Endothelial cell of umbilical vein (primary cell): ENCODE data around the gene DHRS2. TPM values are rescaled to one million over a fixed set of nuclear protein-coding genes. Genes with fewer than 3 reads are reported as not detected.

Source experiments
- BruUV-seq: library from RNA; stranded (reverse); fragments of 400-500 nt; replicated peaks from 2 replicates; lab custom pipeline; 2021; lab: Mats Ljungman, UMichigan
- CTCF ChIA-PET: fragments of 300-600, 350-600 bp; sonication (Branson Sonifier 250); formaldehyde crosslinking; loops from one replicate; lab custom pipeline; 2021; ENCODE audit warnings: antibody characterized with exemption, inconsistent platforms; lab: Charles Lee
- POLR2A ChIA-PET: fragments of 300-600, 350-600 bp; sonication (Branson Sonifier 250); formaldehyde crosslinking; loops from one replicate; lab custom pipeline; 2021; ENCODE audit warnings: antibody characterized with exemption, inconsistent platforms; lab: Charles Lee
- DNase-seq: peaks from one replicate; pipeline ENCODE4 v3.0.0-alpha.2; 2011; ENCODE audit warnings: low read depth, low spot score
- FAIRE-seq: peaks from 2 replicates; lab custom pipeline; 2011; peaks lifted over from hg19 to GRCh38; lab: Jason Lieb, UNC
- H2AFZ ChIP-seq: 2 replicates; pipeline ENCODE4 v1.6.0; 2012; ENCODE audit warnings: low read depth, low read length, control low read depth, inconsistent platforms
- H3K27ac ChIP-seq: 2 replicates; pipeline ENCODE4 v1.5.1; 2011; ENCODE audit warnings: low read depth, mild to moderate bottlenecking, control low read depth, low read length, moderate library complexity; ENCODE audit not compliant: insufficient read depth
- H3K27me3 ChIP-seq, 2 experiments: 2 replicates each; pipeline versions ENCODE4 v1.6.0 to v1.6.1; 2011; ENCODE audit warnings: low read length in 2 of 2, mixed read lengths in 1 of 2; ENCODE audit not compliant: control insufficient read depth in 2 of 2, insufficient read depth in 2 of 2
- H3K36me3 ChIP-seq, 2 experiments: 2 replicates in 1 of 2; 3 replicates in 1 of 2; pipeline ENCODE4 v1.5.1; 2011; ENCODE audit warnings: low read length in 2 of 2, mild to moderate bottlenecking in 1 of 2, moderate library complexity in 1 of 2; ENCODE audit not compliant: control insufficient read depth in 2 of 2, insufficient read depth in 2 of 2; ENCODE audit errors: extremely low read depth in 1 of 2
- H3K4me1 ChIP-seq: 3 replicates; pipeline ENCODE4 v1.5.1; 2011; ENCODE audit warnings: mild to moderate bottlenecking, low read length; ENCODE audit not compliant: control insufficient read depth, insufficient read depth; ENCODE audit errors: extremely low read depth
- H3K4me2 ChIP-seq: 2 replicates; pipeline ENCODE4 v1.6.1; 2011; ENCODE audit warnings: low read length, control low read depth, mixed read lengths; ENCODE audit not compliant: insufficient read depth
- H3K4me3 ChIP-seq, 3 experiments: fragments of 200-600 bp in 1 of 3; sonication (generic), shearing (Covaris generic) in 1 of 3; replicated peaks in 1 of 3; 2 replicates each; pipeline ENCODE4 v1.5.1; 2011 to 2016; ENCODE audit warnings: control low read depth in 3 of 3, low read length in 3 of 3, mild to moderate bottlenecking in 2 of 3, inconsistent platforms in 1 of 3, low read depth in 1 of 3, moderate library complexity in 1 of 3; ENCODE audit not compliant: insufficient read depth in 1 of 3
- H3K79me2 ChIP-seq: 2 replicates; pipeline ENCODE4 v1.6.0; 2012; ENCODE audit warnings: low read length, inconsistent platforms; ENCODE audit not compliant: control insufficient read depth, insufficient read depth
- H3K9ac ChIP-seq: replicated peaks from 2 replicates; pipeline ENCODE3; 2011; ENCODE audit warnings: low read length, control low read depth; ENCODE audit not compliant: insufficient read depth; ENCODE audit errors: extremely low read depth
- H3K9me1 ChIP-seq: replicated peaks from 3 replicates; pipeline ENCODE4 v1.6.0; 2011; ENCODE audit warnings: mild to moderate bottlenecking, low read length; ENCODE audit not compliant: control insufficient read depth, insufficient read depth; ENCODE audit errors: extremely low read depth
- H3K9me3 ChIP-seq: replicated peaks from 2 replicates; pipeline ENCODE4 v1.5.1; 2012; ENCODE audit warnings: low read length, inconsistent platforms; ENCODE audit not compliant: control insufficient read depth, insufficient read depth
- H4K20me1 ChIP-seq: replicated peaks from 2 replicates; pipeline ENCODE3; 2011; ENCODE audit warnings: mild to moderate bottlenecking, low read length; ENCODE audit not compliant: control insufficient read depth, insufficient read depth; ENCODE audit errors: extremely low read depth
- CTCF ChIP-seq, 2 donors: IDR thresholded peaks; 1 replicate in 1 of 2; 2 replicates in 1 of 2; pipeline ENCODE4 v1.5.1; 2011; ENCODE audit warnings: low read length in 2 of 2, mild to moderate bottlenecking in 2 of 2, moderate library complexity in 2 of 2, control low read depth in 1 of 2, inconsistent platforms in 1 of 2, low read depth in 1 of 2; ENCODE audit not compliant: insufficient read depth in 1 of 2; ENCODE audit errors: extremely low read depth in 1 of 2
- FOS ChIP-seq: IDR thresholded peaks from 2 replicates; pipeline ENCODE4 v1.6.1; 2011; ENCODE audit warnings: mild to moderate bottlenecking, low read length, moderate library complexity, borderline replicate concordance; ENCODE audit not compliant: insufficient read depth
- JUN ChIP-seq: IDR thresholded peaks from 2 replicates; pipeline ENCODE4 v1.6.1; 2011; ENCODE audit warnings: borderline replicate concordance, low read depth; ENCODE audit not compliant: insufficient read length, insufficient read depth
- MAX ChIP-seq: IDR thresholded peaks from 2 replicates; pipeline ENCODE4 v1.6.1; 2011; ENCODE audit not compliant: insufficient read depth, insufficient read length
- MYC ChIP-seq: IDR thresholded peaks from one replicate; pipeline ENCODE4 v1.6.1; 2011; ENCODE audit warnings: mild to moderate bottlenecking, low read depth, low read length
- POLR2A ChIP-seq: IDR thresholded peaks from 2 replicates; pipeline ENCODE4 v1.6.1; 2012; ENCODE audit warnings: low read depth, mild to moderate bottlenecking, control low read depth, low read length
- POLR2AphosphoS5 ChIP-seq: IDR thresholded peaks from 2 replicates; pipeline ENCODE4 v1.6.1; 2012; ENCODE audit warnings: low read depth, mild to moderate bottlenecking, control low read depth, low read length, moderate library complexity; ENCODE audit not compliant: insufficient read depth
- dilution Hi-C: fragments of 300-500 bp; cut with MboI; formaldehyde crosslinking; loops from one replicate; pipeline ENCODE4 v1.15.0; 2019; ENCODE audit warnings: low sequenced_read_pairs; ENCODE audit not compliant: extremely low pct_ligation_motif_present
- intact Hi-C: fragments of 100-400 bp; cut with micrococcal nuclease; formaldehyde crosslinking; loops from one replicate; pipeline ENCODE4 v1.10.0; 2022
- polyA plus RNA-seq, 4 experiments: library from polyadenylated mRNA; depleted of rRNA in 3 of 4; stranded (reverse) in 3 of 4; unstranded in 1 of 4; fragments of >200 nt; gene quantifications; 2 replicates each; pipeline versions ENCODE4 v1.2.1 to v1.2.3, GENCODE V29; 2011 to 2012; ENCODE audit warnings: missing spikeins in 1 of 4
- total RNA-seq: library from RNA; stranded (reverse); gene quantifications from 2 replicates; pipeline ENCODE4 v1.2.3, GENCODE V29; 2021

Gene DHRS2
- total and polyA plus RNA-seq, 2 donors (not counting 3 experiments of a cell fraction or from before 2014, with no cell fraction given): 0.10 TPM; not detected in 1

- TF ChIP-seq JUN: no peak
- TF ChIP-seq CTCF (IDR thresholded peaks at IDR 0.05; ENCODE audit: extremely low read depth in 1 of 2, insufficient read depth in 1 of 2, low read depth in 1 of 2, low read length in 2 of 2): no peak
- TF ChIP-seq POLR2AphosphoS5: no peak
- no peak for TF ChIP-seq MYC
- Histone ChIP-seq H3K4me2 (no peak overlapping the region), H3K9me1 (no peaks in the 10 kb centered on the region), H3K36me3 (no peaks in the 10 kb centered on the region), H3K4me3 (no peak overlapping the region), H3K79me2 (no peaks in the 10 kb centered on the region), H4K20me1 (no peaks in the 10 kb centered on the region), H3K4me1 (no peaks in the 10 kb centered on the region), H3K9me3 (no peaks in the 10 kb centered on the region), H2AFZ (no peak overlapping the region), H3K9ac (no peak overlapping the region), H3K27ac (no peak overlapping the region), H3K27me3 (no peaks in the 10 kb centered on the region)
- FAIRE-seq: no peak
- dilution Hi-C loops: no loop called here
- ChIA-PET CTCF (interaction anchor here (1.2 to 4.9 kb wide), 2 partner anchors 12 to 21 kb away, joined by 4 to 23 read pairs; no protein-coding TSS in a partner anchor), POLR2A (interaction anchor here (0.6 kb wide), 1 partner anchor 552 kb away, joined by 5 read pairs; no protein-coding TSS in a partner anchor)
- no TSS peak for BruUV-seq
- DNase-seq: no peak
- intact Hi-C loops: no loop called here
Observed at GRCh38 chr14:23644195-23644918, 8.2 kb downstream of the DHRS2 start.

- ChIA-PET CTCF (interaction anchor here (0.7 to 4.9 kb wide), 4 partner anchors 12 to 266 kb away, joined by 3 to 23 read pairs (median 4); no protein-coding TSS in a partner anchor), POLR2A (no interaction called here)
- H3K9ac ChIP-seq: no peak overlapping the region
- FAIRE-seq: no peak
- H3K4me2 ChIP-seq: no peak overlapping the region
- DNase-seq: no peak
- H3K27ac ChIP-seq: no peak overlapping the region
- H4K20me1 ChIP-seq: no peaks in the 10 kb centered on the region
- no peaks in the 10 kb centered on the region for H3K36me3 ChIP-seq
- intact Hi-C loops (no loop called here), dilution Hi-C loops (no loop called here)
- no peaks in the 10 kb centered on the region for H3K4me1 ChIP-seq
- TF ChIP-seq MYC (no peak), JUN (no peak), CTCF (IDR thresholded peaks at IDR 0.05; ENCODE audit: extremely low read depth in 1 of 2, insufficient read depth in 1 of 2, low read depth in 1 of 2, low read length in 2 of 2) (no peak), FOS (no peak), MAX (no peak), POLR2A (no peak)
- H3K9me1 ChIP-seq: no peaks in the 10 kb centered on the region
- no TSS peak for BruUV-seq
- no peaks in the 10 kb centered on the region for H3K27me3 ChIP-seq
- H2AFZ ChIP-seq: no peak overlapping the region
- H3K9me3 ChIP-seq: no peaks in the 10 kb centered on the region
- H3K4me3 ChIP-seq: no peak overlapping the region
- H3K79me2 ChIP-seq: no peaks in the 10 kb centered on the region
Observed at GRCh38 chr14:23644919-23645336, 8.8 kb downstream of the DHRS2 start.
